GM12875 (cell line): Measurements from ENCODE around the gene PIP5K1B.

Experiments used
- H3K4me3 ChIP-seq: one replicate; pipeline ENCODE4 v1.5.1; 2011; ENCODE audit warnings: low read depth, low read length, control low read depth
- CTCF ChIP-seq: IDR thresholded peaks from 2 replicates; pipeline ENCODE4 v1.5.1; 2011; ENCODE audit warnings: low read depth, mild to moderate bottlenecking, control low read depth, inconsistent platforms, low read length, moderate library complexity, borderline replicate concordance; ENCODE audit not compliant: insufficient read depth

The PIP5K1B gene

GRCh38 chr9:68847765-68848164, 142.7 kb downstream of the PIP5K1B start:
- no peak overlapping the region for H3K4me3 ChIP-seq
- no peak for TF ChIP-seq CTCF

- no peak for TF ChIP-seq CTCF
- H3K4me3 ChIP-seq, result no peak overlapping the region
Measured at GRCh38 chr9:68851657-68852056, 146.6 kb downstream of the PIP5K1B start.

- TF ChIP-seq CTCF, result no peak
- no peak overlapping the region for H3K4me3 ChIP-seq
Measured at GRCh38 chr9:68852941-68853340, 147.9 kb downstream of the PIP5K1B start.

- H3K4me3 ChIP-seq, result no peak overlapping the region
- TF ChIP-seq CTCF, result no peak
Measured at GRCh38 chr9:68859347-68859746, 154.3 kb downstream of the PIP5K1B start.

- no peak overlapping the region for H3K4me3 ChIP-seq
- TF ChIP-seq CTCF, result no peak
Measured at GRCh38 chr9:68860419-68860818, 155.4 kb downstream of the PIP5K1B start.

- no peak overlapping the region for H3K4me3 ChIP-seq
- TF ChIP-seq CTCF, result no peak
Measured at GRCh38 chr9:68861436-68861835, 156.4 kb downstream of the PIP5K1B start.

GRCh38 chr9:68867066-68867465, 162.0 kb downstream of the PIP5K1B start:
- TF ChIP-seq CTCF, result no peak
- no peak overlapping the region for H3K4me3 ChIP-seq
